IPS-18c (cell line): Measurements from ENCODE around the gene C2CD5.

Experiments
- H3K4me3 ChIP-seq: 2 replicates; pipeline ENCODE4 v1.7.0; 2013; ENCODE audit warnings: low read depth, mild to moderate bottlenecking, low read length, moderate library complexity; ENCODE audit not compliant: insufficient read depth
- H3K9me3 ChIP-seq: one replicate; pipeline ENCODE4 v1.6.1; 2013; ENCODE audit warnings: mild to moderate bottlenecking, low read length, moderate library complexity; ENCODE audit not compliant: control insufficient read depth, insufficient read depth

The C2CD5 gene

GRCh38 chr12:22541496-22542155 lies 2.7 kb downstream of the C2CD5 start:
- no peaks in the 10 kb centered on the region for H3K9me3 ChIP-seq
- H3K4me3 ChIP-seq: no peak overlapping the region

DNA sequence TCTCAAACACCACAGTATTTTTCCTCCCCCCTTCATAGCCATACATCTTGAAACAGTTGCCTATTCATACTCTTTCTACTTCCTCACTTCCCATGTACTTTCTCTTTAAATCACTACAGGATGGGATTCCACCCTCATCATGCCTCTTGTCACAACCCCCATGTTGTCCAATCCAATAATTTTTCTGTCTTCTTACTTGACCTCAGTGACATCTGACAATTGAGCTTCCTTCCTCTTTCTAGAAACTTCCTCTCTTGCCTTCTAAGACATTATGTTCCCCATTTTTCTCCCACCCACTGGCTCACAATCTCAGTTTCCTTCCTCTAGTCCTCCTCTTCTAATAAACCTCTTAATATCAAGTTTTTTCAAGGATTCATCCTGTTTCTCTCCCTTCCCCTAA lies 5.3 kb downstream of the C2CD5 start:
- no peak overlapping the region for H3K4me3 ChIP-seq

DNA sequence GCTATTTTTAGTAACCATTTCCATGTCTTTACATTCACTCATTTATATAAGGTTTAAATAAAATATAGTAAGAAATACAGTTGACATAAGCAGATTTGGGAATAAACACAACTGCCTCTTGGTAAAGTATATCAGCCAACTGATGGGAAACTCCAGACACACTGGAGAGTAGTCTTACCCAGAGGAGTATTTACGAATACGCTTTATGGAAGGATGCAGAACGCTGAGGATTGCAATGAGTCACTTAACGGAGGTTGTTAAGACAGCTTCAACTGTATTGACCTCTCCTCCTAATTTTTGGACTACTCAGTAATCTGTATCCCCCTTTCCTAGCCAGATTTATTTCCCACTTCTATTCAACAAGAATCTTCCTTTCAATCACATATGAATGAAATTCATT lies 6.0 kb downstream of the C2CD5 start:
- no peaks in the 10 kb centered on the region for H3K9me3 ChIP-seq
- no peak overlapping the region for H3K4me3 ChIP-seq

More for the DNA sequence above, 5.3 kb downstream of the C2CD5 start:
- no peaks in the 10 kb centered on the region for H3K9me3 ChIP-seq

- Histone ChIP-seq H3K4me3 (no peak overlapping the region), H3K9me3 (no peaks in the 10 kb centered on the region)
Measured at GRCh38 chr12:22536971-22537544, 7.3 kb downstream of the C2CD5 start.

DNA sequence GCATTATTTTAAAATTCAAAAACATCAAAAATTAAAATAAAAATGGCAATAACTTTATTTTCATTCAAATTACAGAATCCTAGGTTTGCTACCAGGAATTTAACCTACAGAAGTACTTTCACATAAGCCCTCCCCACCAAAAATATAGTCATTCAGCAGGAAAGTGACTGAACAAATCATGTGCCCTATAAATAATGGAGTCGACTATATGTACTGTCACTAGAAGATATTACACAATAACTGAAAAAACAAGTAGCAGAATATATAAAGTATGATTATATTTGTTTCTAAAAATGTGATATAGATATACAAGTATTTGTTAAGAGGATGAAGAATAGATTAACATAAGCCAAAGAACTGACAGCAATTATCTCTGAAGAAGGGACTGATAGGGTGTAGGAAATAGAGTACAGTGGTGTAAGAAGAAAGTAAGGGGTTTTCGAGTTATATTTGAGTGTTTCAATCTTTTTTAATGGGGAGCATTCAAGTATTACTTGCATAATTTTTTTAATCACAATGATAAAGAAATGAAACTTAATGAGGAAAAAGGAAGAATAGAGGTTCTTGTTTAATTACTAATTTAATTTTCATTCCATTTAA lies 7.9 kb downstream of the C2CD5 start:
- H3K4me3 ChIP-seq: no peak overlapping the region
- no peaks in the 10 kb centered on the region for H3K9me3 ChIP-seq

DNA sequence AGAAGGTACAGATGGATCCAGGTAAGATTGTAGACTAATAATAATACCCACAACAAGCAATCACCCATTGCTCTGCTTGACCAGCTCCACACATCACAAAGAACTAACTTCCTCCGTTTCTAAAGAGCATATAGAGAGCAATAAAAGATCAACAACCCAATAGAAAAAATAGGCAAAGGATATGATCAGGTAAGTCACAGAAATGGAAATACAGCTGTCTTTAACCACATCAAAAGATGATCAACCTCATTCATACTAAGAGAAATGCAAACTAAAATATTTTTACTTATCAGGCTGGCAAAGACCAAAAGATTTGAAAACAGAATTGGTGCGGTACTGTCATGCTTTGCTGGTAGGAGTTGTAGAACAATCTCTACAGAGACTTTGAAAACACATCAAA lies 8.9 kb downstream of the C2CD5 start:
- H3K9me3 ChIP-seq: no peaks in the 10 kb centered on the region
- no peak overlapping the region for H3K4me3 ChIP-seq

- Histone ChIP-seq H3K9me3 (no peaks in the 10 kb centered on the region), H3K4me3 (no peak overlapping the region)
Measured at GRCh38 chr12:22535038-22535437, 9.3 kb downstream of the C2CD5 start.

DNA sequence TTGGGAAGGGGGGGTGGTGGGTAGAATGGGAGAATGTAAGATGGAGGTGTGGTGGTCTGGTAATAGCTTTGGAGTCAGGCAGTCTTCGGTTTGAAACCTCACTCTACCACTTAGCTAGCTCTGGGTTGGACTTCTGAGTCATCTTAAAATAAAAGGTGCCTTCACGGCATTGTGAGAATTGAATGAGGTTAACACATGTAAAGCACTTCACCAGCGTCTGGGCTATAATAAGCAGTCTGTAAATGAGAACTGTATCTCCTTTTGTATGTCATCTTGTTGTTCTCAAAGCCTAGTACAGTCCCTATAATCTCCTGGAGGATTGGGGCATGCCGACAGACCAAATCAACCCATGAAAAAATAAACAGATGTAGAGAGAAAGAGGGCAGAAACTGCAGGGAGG lies 11.2 kb downstream of the C2CD5 start:
- Histone ChIP-seq H3K4me3 (no peak overlapping the region), H3K9me3 (no peaks in the 10 kb centered on the region)

DNA sequence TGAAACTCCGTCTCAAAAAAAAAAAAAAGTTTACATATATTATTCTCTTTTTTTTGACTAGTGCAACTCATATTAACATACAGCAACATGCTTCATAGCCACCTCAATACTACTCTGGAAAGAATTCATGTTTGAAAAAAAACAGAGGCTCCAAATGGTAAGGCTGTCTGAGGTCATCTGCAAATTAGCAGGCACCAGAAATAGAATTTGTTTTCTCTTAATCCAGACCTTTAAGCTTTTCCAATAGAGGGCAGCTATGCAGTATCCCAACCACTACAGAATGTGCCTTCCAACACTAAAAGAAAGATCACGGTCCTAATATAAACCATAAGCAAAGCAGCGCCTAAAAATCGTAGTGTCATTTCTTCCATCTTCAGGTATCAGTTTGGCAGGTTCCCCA lies 12.0 kb downstream of the C2CD5 start:
- Histone ChIP-seq H3K9me3 (no peaks in the 10 kb centered on the region), H3K4me3 (no peak overlapping the region)

DNA sequence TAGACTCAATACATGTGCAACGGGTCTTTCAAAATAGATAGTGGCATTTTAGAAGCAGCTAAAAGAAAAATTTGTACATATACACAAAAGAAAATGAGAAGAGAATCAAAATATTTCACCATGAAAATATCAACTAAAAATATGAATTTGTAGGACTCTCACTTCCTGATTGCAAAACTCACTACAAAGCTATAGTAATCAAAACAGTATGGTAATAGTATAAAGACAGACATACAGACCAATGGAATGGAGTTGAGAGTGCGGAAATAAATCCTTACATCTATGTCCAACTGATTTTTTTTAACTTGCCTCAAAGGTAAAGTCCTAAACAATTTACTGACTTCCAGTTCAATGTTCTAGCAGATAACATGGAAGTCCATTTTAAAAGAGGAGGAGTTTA lies 13.1 kb downstream of the C2CD5 start:
- Histone ChIP-seq H3K9me3 (no peaks in the 10 kb centered on the region), H3K4me3 (no peak overlapping the region)

GRCh38 chr12:22529281-22530060 lies 14.9 kb downstream of the C2CD5 start:
- H3K4me3 ChIP-seq: no peak overlapping the region
- H3K9me3 ChIP-seq: no peaks in the 10 kb centered on the region

DNA sequence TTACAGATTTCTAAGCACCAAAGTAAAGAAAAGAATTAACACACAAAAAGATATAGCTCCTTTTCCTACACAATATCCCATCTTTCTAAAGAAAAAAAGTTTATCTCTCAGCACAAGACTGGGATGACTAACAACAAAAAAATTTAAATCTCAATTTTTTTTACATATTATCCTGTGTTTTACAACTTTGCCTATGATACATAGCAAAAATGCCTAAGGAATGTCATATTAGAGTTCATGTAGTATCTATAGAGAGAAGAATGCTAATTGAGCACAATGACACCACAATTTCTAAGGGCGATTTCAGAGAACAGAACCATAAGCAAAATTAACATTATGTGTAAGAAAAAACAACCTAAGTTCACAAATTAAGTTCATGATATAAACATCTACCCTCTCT lies 16.3 kb downstream of the C2CD5 start:
- Histone ChIP-seq H3K9me3 (no peaks in the 10 kb centered on the region), H3K4me3 (no peak overlapping the region)

DNA sequence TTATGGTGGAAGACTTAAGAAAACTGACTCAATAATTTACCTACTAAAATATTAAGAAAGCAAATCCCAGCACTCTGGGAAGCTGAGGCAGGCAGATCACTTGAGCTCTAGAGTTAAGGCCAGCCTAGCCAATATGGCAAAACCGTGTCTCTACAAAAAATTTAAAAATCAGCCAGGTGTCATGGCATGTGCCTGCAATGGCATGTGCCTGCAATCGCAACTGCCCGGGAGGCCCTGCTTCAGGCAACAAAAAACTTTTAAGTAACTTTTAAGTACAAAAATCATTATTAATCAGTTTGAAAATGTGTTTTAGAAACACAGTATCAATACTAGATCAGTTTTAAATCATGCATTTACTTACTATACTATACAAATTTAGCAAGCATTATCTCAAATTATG lies 17.5 kb downstream of the C2CD5 start:
- Histone ChIP-seq H3K9me3 (no peaks in the 10 kb centered on the region), H3K4me3 (no peak overlapping the region)

GRCh38 chr12:22525426-22525825 lies 18.9 kb downstream of the C2CD5 start:
- Histone ChIP-seq H3K4me3 (no peak overlapping the region), H3K9me3 (no peaks in the 10 kb centered on the region)

DNA sequence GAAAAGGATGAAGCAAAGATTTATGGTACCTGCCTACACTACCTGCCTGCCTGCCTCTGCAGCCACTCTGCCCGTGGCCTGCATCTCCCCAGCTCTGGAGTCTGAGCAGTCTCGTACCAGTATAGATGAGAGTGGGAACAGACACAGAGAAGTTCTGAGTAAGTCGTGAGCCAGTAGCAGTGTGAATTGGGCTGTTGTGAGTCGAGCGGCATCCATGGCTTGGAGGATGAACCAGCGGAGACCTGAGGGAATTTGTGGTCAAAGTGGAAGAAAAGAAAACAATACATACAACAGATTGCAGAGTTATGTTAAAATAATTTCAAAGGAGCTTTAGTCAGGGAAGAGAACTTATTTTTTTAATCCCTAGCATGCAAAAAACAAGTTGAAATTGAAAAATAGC lies 25.3 kb downstream of the C2CD5 start:
- Histone ChIP-seq H3K4me3 (no peak overlapping the region), H3K9me3 (no peaks in the 10 kb centered on the region)

GRCh38 chr12:22518060-22518719 lies 26.2 kb downstream of the C2CD5 start:
- H3K4me3 ChIP-seq: no peak overlapping the region
- H3K9me3 ChIP-seq: no peaks in the 10 kb centered on the region

- Histone ChIP-seq H3K9me3 (no peaks in the 10 kb centered on the region), H3K4me3 (no peak overlapping the region)
Measured at GRCh38 chr12:22514875-22515274, 29.5 kb downstream of the C2CD5 start.

DNA sequence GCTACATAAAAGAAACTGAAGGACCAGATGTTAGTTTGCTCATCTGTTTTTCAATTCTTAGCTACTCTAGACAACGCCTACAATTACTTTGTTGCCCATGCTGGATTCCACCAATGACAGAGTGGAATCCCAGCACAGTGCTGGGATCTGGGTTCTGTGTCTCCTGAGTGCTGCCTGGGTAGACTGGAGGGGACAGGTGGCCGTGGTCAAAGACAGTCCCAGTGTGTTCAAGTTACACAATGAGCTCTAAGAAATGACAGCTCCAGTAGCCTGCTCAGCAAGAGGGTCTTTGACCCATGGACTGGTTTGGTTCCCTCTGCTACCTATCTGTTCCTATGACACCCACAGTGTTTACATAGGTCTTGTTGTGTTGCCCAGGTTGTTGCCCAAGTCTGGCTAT lies 38.5 kb downstream of the C2CD5 start:
- no peak overlapping the region for H3K4me3 ChIP-seq
- H3K9me3 ChIP-seq: no peaks in the 10 kb centered on the region
